Left lung (tissue), 10 donors: Measurements from ENCODE around the gene KIAA1217. TPM values are rescaled to one million over a fixed set of nuclear protein-coding genes. Genes with fewer than 3 reads are reported as not detected.

Source experiments
- ATAC-seq: fragments of 200-7000 bp; cut with Tn5 transposase; one replicate; pipeline ENCODE4 v1.9.1; 2020; ENCODE audit warnings: moderate library complexity
- DNase-seq, 4 donors: peaks; one replicate each; pipeline ENCODE4 v3.0.0-alpha.2; 2013 to 2020
- H3K27ac ChIP-seq, 2 donors: fragments of 200-600 bp; sonication (generic) in 1 of 2; one replicate each; pipeline versions ENCODE4 v1.5.0 to v1.8.0; 2020 to 2021
- H3K27me3 ChIP-seq, 2 donors: fragments of 200-600 bp; sonication (generic) in 1 of 2; one replicate each; pipeline versions ENCODE4 v1.5.0 to v1.8.0; 2020 to 2021
- H3K36me3 ChIP-seq, 2 donors: fragments of 200-600 bp; sonication (generic) in 1 of 2; one replicate each; pipeline versions ENCODE4 v1.5.0 to v1.8.0; 2020 to 2021
- H3K4me1 ChIP-seq, 2 donors: fragments of 200-600 bp; one replicate each; pipeline ENCODE4 v1.8.0; 2021
- H3K4me3 ChIP-seq, 2 donors: fragments of 200-600 bp; sonication (generic) in 1 of 2; one replicate each; pipeline versions ENCODE4 v1.5.0 to v1.8.0; 2020 to 2021; ENCODE audit warnings: mild to moderate bottlenecking in 1 of 2
- H3K9me3 ChIP-seq, 2 donors: fragments of 200-600 bp; sonication (generic) in 1 of 2; one replicate each; pipeline versions ENCODE4 v1.5.0 to v1.8.0; 2020 to 2021
- CTCF ChIP-seq, 2 donors: fragments of 200-600 bp; sonication (generic) in 1 of 2; IDR thresholded peaks; one replicate each; pipeline versions ENCODE4 v1.5.0 to v1.8.0; 2021; ENCODE audit warnings: antibody characterized with exemption in 2 of 2
- intact Hi-C, 2 donors: fragments of 100-400 bp; cut with DNase I; formaldehyde crosslinking; loops; one replicate each; pipeline versions ENCODE4 v1.11.2 to v1.14.2; 2022
- microRNA-seq, 2 donors: library from miRNA; unstranded; fragments of <30 nt; microRNA quantifications; one replicate each; pipeline ENCODE4, GENCODE V29; 2019
- polyA plus RNA-seq, 6 donors: library from polyadenylated mRNA; unstranded; fragments of 120-200 nt; gene quantifications; one replicate each; pipeline ENCODE4 v1.2.1, GENCODE V29; 2013; ENCODE audit not compliant: insufficient read length in 6 of 6
- total RNA-seq, 2 donors: library from RNA; stranded (reverse); fragmentation: NEBNext Ultra II Directional; extraction: Animal tissue kit (Norgen Biotek cat#: 25700); gene quantifications; one replicate each; pipeline ENCODE4 v1.2.1, GENCODE V29; 2021
- donor health status: DM: no; HTN: yes; CAD: no.
- donor health status: DM: no; HTN: no; CAD: no.

Gene KIAA1217
- total and polyA plus RNA-seq, 8 donors = 28.3 to 69.1 (median 60.4) TPM

- DNase-seq = no peak
- no peaks in the 10 kb centered on the region for H3K27me3 ChIP-seq
- no peak for TF ChIP-seq CTCF (IDR thresholded peaks at IDR 0.05)
- H3K4me1 ChIP-seq = no peaks in the 10 kb centered on the region
- no peak overlapping the region for H3K4me3 ChIP-seq
- ATAC-seq = no peak
- intact Hi-C loops = no loop called here
- H3K27ac ChIP-seq = no peak overlapping the region
- peaks cover 0 to 87% of the 10 kb centered on the region in 2 donors for H3K36me3 ChIP-seq
- H3K9me3 ChIP-seq = no peaks in the 10 kb centered on the region
Observed at GRCh38 chr10:24589265-24589664, 380.3 kb downstream of the KIAA1217 start.

- intact Hi-C loops = no loop called here
- Histone ChIP-seq H3K27me3 (no peaks in the 10 kb centered on the region), H3K4me3 (no peak overlapping the region), H3K9me3 (no peaks in the 10 kb centered on the region), H3K27ac (no peak overlapping the region), H3K36me3 (peaks cover 0 to 89% of the 10 kb centered on the region in 2 donors), H3K4me1 (no peaks in the 10 kb centered on the region)
- TF ChIP-seq CTCF (IDR thresholded peaks at IDR 0.05) = no peak
- DNase-seq (no peak), ATAC-seq (no peak)
Observed at GRCh38 chr10:24590697-24591457, 381.9 kb downstream of the KIAA1217 start.

GRCh38 chr10:24596217-24596930, 387.4 kb downstream of the KIAA1217 start:
- Histone ChIP-seq H3K36me3 (peaks cover 0 to 94% of the 10 kb centered on the region in 2 donors), H3K27me3 (no peaks in the 10 kb centered on the region), H3K4me3 (no peak overlapping the region), H3K9me3 (no peaks in the 10 kb centered on the region), H3K27ac (no peak overlapping the region), H3K4me1 (no peaks in the 10 kb centered on the region)
- no peak for TF ChIP-seq CTCF (IDR thresholded peaks at IDR 0.05)
- DNase-seq = no peak
- intact Hi-C loops = no loop called here
- no peak for ATAC-seq

- DNase-seq (no peak), ATAC-seq (no peak)
- TF ChIP-seq CTCF (IDR thresholded peaks at IDR 0.05) = no peak
- H3K27me3 ChIP-seq = no peaks in the 10 kb centered on the region
- no peaks in the 10 kb centered on the region for H3K9me3 ChIP-seq
- H3K36me3 ChIP-seq = peaks cover 0 to 91% of the 10 kb centered on the region in 2 donors
- H3K4me3 ChIP-seq = no peak overlapping the region
- H3K27ac ChIP-seq = no peak overlapping the region
- H3K4me1 ChIP-seq = no peaks in the 10 kb centered on the region
- intact Hi-C loops = no loop called here
Observed at GRCh38 chr10:24597426-24597825, 388.5 kb downstream of the KIAA1217 start.

Small RNA genes lying within 50 kb of the gene (microRNA-seq; reads per million reads assigned to microRNA genes)
- 0 reads per million in 2 donors for gene MIR603
